ENCODE results near the gene SPAG4. TPM values are rescaled to one million over a fixed set of nuclear protein-coding genes. Genes with fewer than 3 reads are reported as not detected.

Gene SPAG4
- total RNA-seq, 1 donor from 2014 or later, result 2.4 TPM

GRCh38 chr20:35636095-35636494 lies 20.5 kb downstream of the SPAG4 start:
- no peaks in the 10 kb centered on the region for H3K9me3 Mint-ChIP-seq
- no peak for TF ChIP-seq CTCF (conservative IDR thresholded peaks at IDR 0.05)
- peak overlapping the region; percentile 22 for H3K27ac Mint-ChIP-seq
- peaks cover 18% of the 10 kb centered on the region for H3K4me1 Mint-ChIP-seq (ENCODE audit: unreplicated experiment)
- H3K36me3 Mint-ChIP-seq, result peaks cover 10% of the 10 kb centered on the region
- no peaks in the 10 kb centered on the region for H3K27me3 Mint-ChIP-seq
- H3K4me3 Mint-ChIP-seq, result no peak overlapping the region
- no peak for DNase-seq (ENCODE audit: extremely low spot score, unreplicated experiment)

- Mint-ChIP-seq H3K4me1 (ENCODE audit: unreplicated experiment) (peaks cover 22% of the 10 kb centered on the region), H3K36me3 (peaks cover 11% of the 10 kb centered on the region), H3K9me3 (no peaks in the 10 kb centered on the region), H3K27me3 (no peaks in the 10 kb centered on the region), H3K27ac (no peak overlapping the region), H3K4me3 (no peak overlapping the region)
- TF ChIP-seq CTCF (conservative IDR thresholded peaks at IDR 0.05), result no peak
- DNase-seq (ENCODE audit: extremely low spot score, unreplicated experiment), result no peak
Measured at GRCh38 chr20:35637276-35637675, 21.6 kb downstream of the SPAG4 start.

GRCh38 chr20:35638751-35639150 lies 23.1 kb downstream of the SPAG4 start:
- no peak overlapping the region for H3K4me3 Mint-ChIP-seq
- H3K27ac Mint-ChIP-seq, result peak overlapping the region; percentile 37
- no peaks in the 10 kb centered on the region for H3K27me3 Mint-ChIP-seq
- H3K9me3 Mint-ChIP-seq, result no peaks in the 10 kb centered on the region
- DNase-seq (ENCODE audit: extremely low spot score, unreplicated experiment), result no peak
- no peak for TF ChIP-seq CTCF (conservative IDR thresholded peaks at IDR 0.05)
- H3K36me3 Mint-ChIP-seq, result peaks cover 15% of the 10 kb centered on the region
- H3K4me1 Mint-ChIP-seq (ENCODE audit: unreplicated experiment), result peaks cover 23% of the 10 kb centered on the region

GRCh38 chr20:35640724-35641123 lies 25.1 kb downstream of the SPAG4 start:
- Mint-ChIP-seq H3K4me3 (no peak overlapping the region), H3K36me3 (peaks cover 5% of the 10 kb centered on the region), H3K27me3 (no peaks in the 10 kb centered on the region), H3K9me3 (no peaks in the 10 kb centered on the region), H3K27ac (no peak overlapping the region), H3K4me1 (ENCODE audit: unreplicated experiment) (peaks cover 22% of the 10 kb centered on the region)
- DNase-seq (ENCODE audit: extremely low spot score, unreplicated experiment), result no peak
- TF ChIP-seq CTCF (conservative IDR thresholded peaks at IDR 0.05), result no peak

- DNase-seq (ENCODE audit: extremely low spot score, unreplicated experiment), result no peak
- Mint-ChIP-seq H3K4me1 (ENCODE audit: unreplicated experiment) (peaks cover 18% of the 10 kb centered on the region), H3K27me3 (no peaks in the 10 kb centered on the region), H3K9me3 (no peaks in the 10 kb centered on the region), H3K36me3 (peaks cover 5% of the 10 kb centered on the region), H3K27ac (no peak overlapping the region), H3K4me3 (no peak overlapping the region)
- no peak for TF ChIP-seq CTCF (conservative IDR thresholded peaks at IDR 0.05)
Measured at GRCh38 chr20:35641743-35642142, 26.1 kb downstream of the SPAG4 start.

- Mint-ChIP-seq H3K9me3 (no peaks in the 10 kb centered on the region), H3K36me3 (peaks cover 5% of the 10 kb centered on the region), H3K27me3 (no peaks in the 10 kb centered on the region), H3K4me1 (ENCODE audit: unreplicated experiment) (peaks cover 18% of the 10 kb centered on the region), H3K27ac (no peak overlapping the region), H3K4me3 (no peak overlapping the region)
- TF ChIP-seq CTCF (conservative IDR thresholded peaks at IDR 0.05), result no peak
- DNase-seq (ENCODE audit: extremely low spot score, unreplicated experiment), result no peak
Measured at GRCh38 chr20:35643045-35643444, 27.4 kb downstream of the SPAG4 start.
